Prostate gland (tissue), 2 donors: Measurements from ENCODE around the gene PLEKHM1. TPM values are rescaled to one million over a fixed set of nuclear protein-coding genes. Genes with fewer than 3 reads are reported as not detected.

Experiments
- DNase-seq: peaks from one replicate; pipeline ENCODE4 v3.0.0-alpha.2; 2019; ENCODE audit warnings: low spot score
- H3K27ac ChIP-seq, 2 donors: fragments of 200-600 bp; sonication (generic); 2 replicates each; pipeline ENCODE4 v1.5.1; 2017 to 2019
- H3K27me3 ChIP-seq: fragments of 200-600 bp; sonication (generic); replicated peaks from 2 replicates; pipeline ENCODE4 v1.5.1; 2019; ENCODE audit not compliant: insufficient read depth
- H3K36me3 ChIP-seq, 2 donors: fragments of 200-600 bp; sonication (generic); 1 replicate in 1 of 2; 2 replicates in 1 of 2; pipeline versions ENCODE4 v1.5.1 to v1.8.1; 2017 to 2019
- H3K4me1 ChIP-seq: fragments of 200-600 bp; sonication (generic); replicated peaks from 2 replicates; pipeline ENCODE4 v1.5.1; 2019
- H3K4me3 ChIP-seq, 2 donors: fragments of 200-600 bp; sonication (generic); 2 replicates each; pipeline ENCODE4 v1.5.1; 2017 to 2019
- H3K9me3 ChIP-seq: fragments of 200-600 bp; sonication (generic); 2 replicates; pipeline ENCODE4 v1.5.1; 2017
- POLR2A ChIP-seq: fragments of 450-650 bp; IDR thresholded peaks from one replicate; pipeline ENCODE4 v1.6.1; 2016; ENCODE audit warnings: antibody characterized with exemption, mild to moderate bottlenecking
- POLR2AphosphoS5 ChIP-seq: sonication (generic); formaldehyde crosslinking; IDR thresholded peaks from one replicate; pipeline ENCODE4 v1.6.1; 2017; ENCODE audit warnings: antibody characterized with exemption
- WGBS: methylation state at CpG from one replicate; pipeline ENCODE4 v1.1.5; 2018; 5-methylcytosine and 5-hydroxymethylcytosine counted together
- intact Hi-C: fragments of 100-400 bp; cut with DNase I; formaldehyde crosslinking; loops from one replicate; pipeline ENCODE4 v1.14.2; 2022
- total RNA-seq, 2 donors: library from RNA; depleted of rRNA; stranded (reverse); fragments of >200 nt; gene quantifications; one replicate each; pipeline ENCODE4 v1.1.0, GENCODE V29; 2016
- TF ChIP-seq, protein P1 (sequence below), 4 experiments: fragments of 200-600 bp in 2 of 4; fragments of 450-650 bp in 2 of 4; sonication (generic) in 2 of 4; IDR thresholded peaks; 1 replicate in 3 of 4; 2 replicates in 1 of 4; pipeline ENCODE4 v1.5.1; 2016 to 2019; ENCODE audit warnings: antibody characterized with exemption in 4 of 4, mild to moderate bottlenecking in 2 of 4, moderate library complexity in 2 of 4

The PLEKHM1 gene
- total RNA-seq, 2 donors from 2014 or later, result 33.2 to 39.8 TPM

DNA sequence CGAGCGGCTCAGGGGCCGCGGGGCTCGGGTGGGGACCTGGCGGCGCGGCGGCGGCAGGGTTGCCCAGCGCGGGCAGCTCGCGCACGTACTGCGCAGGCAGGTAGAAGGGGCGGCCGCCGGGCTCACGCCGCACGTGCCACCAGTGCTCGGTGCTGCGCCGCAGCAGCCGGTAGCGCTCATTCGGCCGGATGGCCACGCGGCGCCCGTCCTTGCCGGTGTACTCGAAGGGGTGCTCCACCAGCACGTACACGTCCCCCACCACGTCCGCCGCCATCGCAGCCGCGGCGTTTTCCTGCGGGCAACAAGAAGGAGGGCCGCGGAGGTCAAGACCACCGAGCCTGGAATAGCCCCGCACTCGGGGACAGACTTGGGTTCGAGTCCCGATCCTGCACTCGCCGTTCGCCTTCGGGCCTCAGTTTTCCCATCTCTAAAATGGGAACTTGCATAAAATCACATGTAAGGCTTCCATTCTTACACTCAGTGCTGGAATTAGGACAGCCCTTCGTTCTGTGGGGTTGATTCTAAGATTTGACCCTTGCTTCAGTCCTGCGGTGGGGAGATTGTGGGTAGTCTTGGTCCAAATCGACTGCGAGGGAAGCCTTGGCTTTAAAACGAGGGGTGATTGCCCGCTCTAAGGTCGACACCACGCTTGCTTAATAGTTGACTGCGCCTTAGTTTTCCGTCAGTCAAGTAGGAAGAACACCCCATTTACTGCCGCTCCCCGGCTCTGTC lies 60.3 kb downstream of the PLEKHM1 start:
- DNase-seq, result no peak
- intact Hi-C loops, result no loop called here
- Histone ChIP-seq H3K4me1 (peaks cover 7% of the 10 kb centered on the region), H3K4me3 (peak overlapping the region; percentile 38 to 43), H3K27me3 (no peaks in the 10 kb centered on the region), H3K9me3 (no peaks in the 10 kb centered on the region), H3K27ac (peak overlapping the region; percentile 91 to 94), H3K36me3 (no peaks in the 10 kb centered on the region)
- WGBS, result 44% methylated on average over 68 of the region's 68 CpGs
- TF ChIP-seq POLR2AphosphoS5 (no peak), POLR2A (no peak)
- TF ChIP-seq, protein P1, sequence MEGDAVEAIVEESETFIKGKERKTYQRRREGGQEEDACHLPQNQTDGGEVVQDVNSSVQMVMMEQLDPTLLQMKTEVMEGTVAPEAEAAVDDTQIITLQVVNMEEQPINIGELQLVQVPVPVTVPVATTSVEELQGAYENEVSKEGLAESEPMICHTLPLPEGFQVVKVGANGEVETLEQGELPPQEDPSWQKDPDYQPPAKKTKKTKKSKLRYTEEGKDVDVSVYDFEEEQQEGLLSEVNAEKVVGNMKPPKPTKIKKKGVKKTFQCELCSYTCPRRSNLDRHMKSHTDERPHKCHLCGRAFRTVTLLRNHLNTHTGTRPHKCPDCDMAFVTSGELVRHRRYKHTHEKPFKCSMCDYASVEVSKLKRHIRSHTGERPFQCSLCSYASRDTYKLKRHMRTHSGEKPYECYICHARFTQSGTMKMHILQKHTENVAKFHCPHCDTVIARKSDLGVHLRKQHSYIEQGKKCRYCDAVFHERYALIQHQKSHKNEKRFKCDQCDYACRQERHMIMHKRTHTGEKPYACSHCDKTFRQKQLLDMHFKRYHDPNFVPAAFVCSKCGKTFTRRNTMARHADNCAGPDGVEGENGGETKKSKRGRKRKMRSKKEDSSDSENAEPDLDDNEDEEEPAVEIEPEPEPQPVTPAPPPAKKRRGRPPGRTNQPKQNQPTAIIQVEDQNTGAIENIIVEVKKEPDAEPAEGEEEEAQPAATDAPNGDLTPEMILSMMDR (IDR thresholded peaks at IDR 0.05), result no peak

DNA sequence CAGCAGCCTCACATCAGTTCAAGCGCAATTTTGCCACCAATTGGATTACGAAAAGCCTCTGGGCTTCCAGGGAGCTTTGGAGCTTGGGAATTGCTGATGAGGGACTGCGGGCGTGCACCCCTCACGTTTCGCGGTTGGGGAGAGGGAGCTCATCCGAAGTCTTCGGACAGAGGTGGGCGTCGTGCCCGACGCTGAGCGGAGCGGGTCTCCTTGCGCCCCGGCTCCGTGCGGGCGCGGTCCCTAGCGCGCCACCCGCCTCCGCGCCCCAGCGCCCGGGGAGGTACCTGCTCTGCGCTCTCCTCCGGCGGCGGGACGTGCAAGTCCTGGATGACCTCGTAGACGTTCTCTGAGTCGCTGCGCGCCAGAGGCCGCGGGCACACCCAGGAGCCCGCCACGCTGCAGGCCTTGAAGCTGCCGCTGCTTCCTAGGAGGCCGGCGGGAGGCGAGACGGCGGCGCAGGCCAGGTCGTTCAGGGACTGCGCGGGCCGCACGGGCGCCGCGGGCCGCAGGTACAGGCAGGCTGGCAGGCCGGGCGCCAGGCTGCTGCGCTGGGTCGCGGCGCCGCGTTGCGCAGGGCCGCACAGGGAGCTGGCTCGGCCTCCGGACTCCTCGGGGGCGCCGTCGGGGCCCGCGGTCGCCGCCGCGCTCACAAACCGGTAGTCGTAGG lies 61.0 kb downstream of the PLEKHM1 start:
- TF ChIP-seq, protein P1 (IDR thresholded peaks at IDR 0.05), result no peak
- no peak for TF ChIP-seq POLR2A
- no peak for TF ChIP-seq POLR2AphosphoS5
- Histone ChIP-seq H3K4me3 (no peak overlapping the region), H3K36me3 (no peaks in the 10 kb centered on the region), H3K9me3 (no peaks in the 10 kb centered on the region), H3K4me1 (peaks cover 7% of the 10 kb centered on the region), H3K27ac (peak overlapping the region in 1 of 2 donors; percentile 91), H3K27me3 (no peaks in the 10 kb centered on the region)
- 49% methylated on average over 69 of the region's 82 CpGs for WGBS
- DNase-seq, result no peak
- intact Hi-C loops, result no loop called here

DNA sequence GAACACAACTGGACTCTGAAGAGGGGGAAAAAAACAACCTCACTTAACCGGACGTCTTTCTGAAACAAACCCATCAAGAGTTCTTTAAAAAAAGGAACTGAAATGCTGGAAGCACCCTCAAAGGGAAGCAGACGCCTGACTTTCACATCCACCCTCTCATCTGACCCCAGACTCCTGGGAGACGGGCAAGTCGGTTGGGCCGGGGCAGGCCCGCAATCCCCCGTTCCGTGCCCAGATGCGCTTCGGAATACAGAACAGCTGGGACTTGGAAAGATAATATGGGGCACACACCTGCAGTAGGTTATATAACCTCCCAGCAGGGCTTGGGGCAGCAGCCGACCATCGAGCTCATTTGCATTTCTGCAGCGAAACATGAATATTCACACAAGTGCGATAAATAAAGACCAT lies 61.6 kb downstream of the PLEKHM1 start:
- H3K9me3 ChIP-seq, result no peaks in the 10 kb centered on the region
- H3K27ac ChIP-seq, result peak overlapping the region; percentile 69 to 91
- H3K4me1 ChIP-seq, result peaks cover 7% of the 10 kb centered on the region
- no peaks in the 10 kb centered on the region for H3K27me3 ChIP-seq
- DNase-seq, result no peak
- H3K4me3 ChIP-seq, result no peak overlapping the region
- intact Hi-C loops, result no loop called here
- whole genome bisulfite sequencing, result 62% methylated on average over 15 of the region's 15 CpGs
- H3K36me3 ChIP-seq, result no peaks in the 10 kb centered on the region
- TF ChIP-seq POLR2AphosphoS5 (no peak), POLR2A (no peak)

DNA sequence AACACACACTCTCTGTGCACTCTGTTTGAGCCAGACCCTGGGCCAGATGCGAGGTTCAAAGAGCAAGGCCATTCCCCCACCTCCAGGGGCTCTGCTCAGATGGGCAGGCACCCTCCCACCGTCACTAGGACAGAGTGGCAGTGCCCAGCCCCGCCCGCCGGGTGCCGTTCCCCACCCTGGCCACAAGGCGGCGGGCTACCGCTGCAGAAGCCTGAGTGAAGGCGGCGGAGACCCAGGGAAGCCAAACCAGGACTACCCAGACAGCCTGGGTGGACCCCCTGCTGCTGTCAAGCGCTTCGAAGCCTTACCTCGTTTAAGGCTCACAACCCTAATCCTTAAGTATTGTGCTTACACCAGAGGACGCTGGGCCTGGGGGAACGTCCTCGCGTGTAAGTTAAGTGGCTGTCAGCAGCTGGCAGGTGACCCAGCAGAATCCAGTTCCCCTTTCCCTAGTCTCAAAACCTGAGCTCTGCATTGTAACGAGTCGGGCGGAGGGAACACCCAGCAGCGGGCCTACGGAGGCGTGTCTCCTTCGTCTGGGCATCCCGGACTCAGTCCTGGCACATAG lies 62.4 kb downstream of the PLEKHM1 start:
- Histone ChIP-seq H3K4me3 (no peak overlapping the region), H3K9me3 (no peaks in the 10 kb centered on the region), H3K27me3 (no peaks in the 10 kb centered on the region), H3K27ac (peak overlapping the region; percentile 69 to 74), H3K4me1 (peaks cover 5% of the 10 kb centered on the region), H3K36me3 (no peaks in the 10 kb centered on the region)
- intact Hi-C loops, result no loop called here
- no peak for TF ChIP-seq POLR2A
- TF ChIP-seq POLR2AphosphoS5, result peak; percentile 76
- TF ChIP-seq, protein P1 (IDR thresholded peaks at IDR 0.05), result peak; percentile 97 to 98 (median 98)
- DNase-seq, result peak; percentile 77
- 1% methylated on average over 24 of the region's 26 CpGs for WGBS

DNA sequence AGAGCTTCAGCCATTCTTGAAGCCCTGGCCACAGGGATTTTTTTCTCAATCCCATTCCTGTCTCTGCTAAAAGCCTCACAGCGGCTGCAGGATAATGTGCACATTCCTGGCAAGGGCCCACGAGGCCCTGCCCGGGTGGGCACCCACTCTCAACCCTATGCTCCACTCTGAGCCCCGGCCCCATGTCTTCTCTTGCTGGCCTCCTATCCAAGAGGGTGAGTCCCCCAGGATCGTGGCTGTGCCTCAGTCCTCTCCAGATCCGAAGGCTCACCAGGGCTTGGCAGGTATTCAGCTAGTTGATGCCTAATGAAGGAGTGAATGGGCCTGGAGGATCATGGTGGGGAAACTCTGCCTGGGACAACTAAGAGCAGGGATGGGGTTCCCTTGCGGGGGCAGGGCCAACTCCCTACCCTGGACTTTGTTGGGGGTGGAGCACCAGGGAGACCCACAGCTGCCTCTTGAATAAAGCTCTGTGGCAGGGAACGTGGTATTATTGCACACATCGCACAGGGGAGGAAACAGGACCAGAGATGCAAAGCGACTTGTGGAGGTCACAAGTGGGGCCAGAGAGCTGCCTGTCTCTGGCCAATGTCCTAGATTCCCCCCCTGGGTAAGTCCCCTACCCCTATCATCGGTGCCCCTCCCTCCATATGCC lies 63.2 kb downstream of the PLEKHM1 start:
- TF ChIP-seq POLR2AphosphoS5, result no peak
- TF ChIP-seq, protein P1 (IDR thresholded peaks at IDR 0.05), result no peak
- TF ChIP-seq POLR2A, result no peak
- no peak for DNase-seq
- Histone ChIP-seq H3K27me3 (no peaks in the 10 kb centered on the region), H3K4me1 (no peaks in the 10 kb centered on the region), H3K9me3 (no peaks in the 10 kb centered on the region), H3K36me3 (no peaks in the 10 kb centered on the region), H3K27ac (no peak overlapping the region), H3K4me3 (no peak overlapping the region)
- 74% methylated on average over 11 of the region's 11 CpGs for WGBS
- intact Hi-C loops, result no loop called here
